ENCODE results near the gene TIE1. TPM values are rescaled to one million over a fixed set of nuclear protein-coding genes. Genes with fewer than 3 reads are reported as not detected.
A peak's percentile ranks its signal among the peaks of the same experiment; 100 is the strongest.

Gene TIE1
- total RNA-seq, result 10 to 100 TPM in 2 of 4 donors, 1 to 10 TPM in 2; 8.2 to 29.7 (median 14.7) TPM
- 10 to 100 TPM in 2 of 3 donors, 1 to 10 TPM in 1; 9.2 to 19.7 (median 10.9) TPM for polyA plus RNA-seq
- long read RNA-seq, donor 1, partial matches to known transcripts, result 6 of 12 reads
- long read RNA-seq, donor 1, other reads (novel, unspliced or antisense), result 2 of 12 reads
- long read RNA-seq, donor 2, transcript TIE1-201 (23 exons, 3,882 nt), result major isoform, 8 of 13 reads
- long read RNA-seq, donor 2, partial matches to known transcripts, result 4 of 13 reads
- long read RNA-seq, donor 2, other reads (novel, unspliced or antisense), result 1 of 13 reads

DNA sequence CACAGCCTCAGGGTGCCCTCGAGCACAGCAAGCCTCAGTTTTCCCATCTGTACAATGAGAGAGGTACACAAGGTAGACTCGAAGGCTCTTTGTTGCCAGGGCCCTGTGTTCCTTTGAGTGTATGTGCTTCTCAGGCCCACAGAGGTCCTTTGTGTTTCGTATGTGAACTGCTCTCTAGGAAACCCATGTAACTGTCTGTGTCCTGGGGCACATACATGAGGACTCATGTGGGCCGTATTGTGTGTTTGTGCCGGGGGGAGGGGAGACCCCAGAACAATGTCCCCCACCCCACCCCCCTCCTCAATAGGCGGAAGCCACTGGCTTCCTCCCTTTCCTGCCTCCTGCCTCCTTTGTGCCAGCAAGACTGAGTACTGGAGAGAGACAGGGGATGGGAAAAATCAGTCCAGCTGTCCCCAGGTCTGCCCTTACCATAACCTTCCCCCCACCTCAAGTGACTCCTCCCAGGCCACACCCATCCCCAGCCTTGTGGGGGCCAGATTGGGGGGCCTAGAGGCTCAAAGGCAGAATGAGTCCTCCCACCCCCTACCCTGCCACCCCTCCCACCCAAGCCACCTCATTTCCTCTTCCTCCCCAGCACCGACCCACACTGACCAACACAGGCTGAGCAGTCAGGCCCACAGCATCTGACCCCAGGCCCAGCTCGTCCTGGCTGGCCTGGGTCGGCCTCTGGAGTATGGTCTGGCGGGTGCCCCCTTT is at the start of gene TIE1:
TIE1 (plus strand) TSS at position 605 of the 717 bp plus-strand sequence; CDS start at position 695, 90 bp downstream.
- ATAC-seq, result peak; percentile 21 to 62 (median 52)

DNA sequence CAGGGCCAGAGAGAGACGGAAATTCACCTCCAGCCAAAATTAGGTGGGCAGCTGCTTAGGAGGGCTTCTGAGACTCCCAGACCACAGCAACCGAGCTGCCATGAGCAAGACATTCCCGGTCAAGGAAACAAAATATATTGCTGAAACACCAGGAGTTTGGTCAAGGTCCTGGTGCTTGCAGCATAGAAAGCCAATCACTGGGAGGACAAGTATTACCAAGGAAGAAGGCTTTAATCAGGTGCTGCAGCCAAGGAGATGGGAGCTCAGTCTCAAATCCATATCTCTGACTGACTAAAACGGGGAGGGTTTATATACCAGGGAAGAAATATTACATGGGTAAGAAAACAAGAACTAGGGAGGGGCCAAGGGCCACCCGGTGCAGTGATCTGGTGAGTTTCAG is 49.8 kb upstream of the TIE1 start:
- H3K4me1 ChIP-seq, result no peaks in the 10 kb centered on the region
- TF ChIP-seq, protein P1, sequence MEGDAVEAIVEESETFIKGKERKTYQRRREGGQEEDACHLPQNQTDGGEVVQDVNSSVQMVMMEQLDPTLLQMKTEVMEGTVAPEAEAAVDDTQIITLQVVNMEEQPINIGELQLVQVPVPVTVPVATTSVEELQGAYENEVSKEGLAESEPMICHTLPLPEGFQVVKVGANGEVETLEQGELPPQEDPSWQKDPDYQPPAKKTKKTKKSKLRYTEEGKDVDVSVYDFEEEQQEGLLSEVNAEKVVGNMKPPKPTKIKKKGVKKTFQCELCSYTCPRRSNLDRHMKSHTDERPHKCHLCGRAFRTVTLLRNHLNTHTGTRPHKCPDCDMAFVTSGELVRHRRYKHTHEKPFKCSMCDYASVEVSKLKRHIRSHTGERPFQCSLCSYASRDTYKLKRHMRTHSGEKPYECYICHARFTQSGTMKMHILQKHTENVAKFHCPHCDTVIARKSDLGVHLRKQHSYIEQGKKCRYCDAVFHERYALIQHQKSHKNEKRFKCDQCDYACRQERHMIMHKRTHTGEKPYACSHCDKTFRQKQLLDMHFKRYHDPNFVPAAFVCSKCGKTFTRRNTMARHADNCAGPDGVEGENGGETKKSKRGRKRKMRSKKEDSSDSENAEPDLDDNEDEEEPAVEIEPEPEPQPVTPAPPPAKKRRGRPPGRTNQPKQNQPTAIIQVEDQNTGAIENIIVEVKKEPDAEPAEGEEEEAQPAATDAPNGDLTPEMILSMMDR (IDR thresholded peaks at IDR 0.05), result no peak
- peaks cover 0 to 6% (median 0%) of the 10 kb centered on the region in 3 donors for H3K27me3 ChIP-seq (ENCODE audit: insufficient read depth in 3 of 3, low read length in 2 of 3)
- 81 to 85% (median 84%) methylated on average over 5 of the region's 5 CpGs for WGBS, 3 donors
- DNase-seq (no peak), ATAC-seq (no peak)
- no peak overlapping the region for H3K4me3 ChIP-seq
- no peaks in the 10 kb centered on the region for H3K36me3 ChIP-seq (ENCODE audit: insufficient read depth in 1 of 2, low read depth in 1 of 2)
- intact Hi-C loops (cut with DNase I), result no loop called here
- no peak overlapping the region for H3K27ac ChIP-seq
- H3K9me3 ChIP-seq, result no peaks in the 10 kb centered on the region

More for the DNA sequence above, at the start of gene TIE1:
- intact Hi-C loops (cut with DNase I), result loop anchor here in 1 of 2 donors (5.0 kb wide), 1 partner anchor 63 kb away; no protein-coding TSS in a partner anchor
- peak within 1 kb of the TSS; percentile 53 for H3K27ac ChIP-seq
- H3K27me3 ChIP-seq (ENCODE audit: insufficient read depth in 3 of 3, low read length in 2 of 3), result no peaks in the 10 kb centered on the region
- H3K4me3 ChIP-seq, result peak within 1 kb of the TSS; percentile 54
- TF ChIP-seq, protein P1 (IDR thresholded peaks at IDR 0.05), result no peak
- H3K9me3 ChIP-seq, result no peaks in the 10 kb centered on the region
- WGBS, 3 donors, result 66 to 78% (median 75%) methylated on average over 10 of the region's 10 CpGs
- H3K4me1 ChIP-seq, result peaks cover 12% of the 10 kb centered on the region
- H3K36me3 ChIP-seq (ENCODE audit: insufficient read depth in 1 of 2, low read depth in 1 of 2), result no peaks in the 10 kb centered on the region
- DNase-seq, result peak in 1 of 2 donors; percentile 31

DNA sequence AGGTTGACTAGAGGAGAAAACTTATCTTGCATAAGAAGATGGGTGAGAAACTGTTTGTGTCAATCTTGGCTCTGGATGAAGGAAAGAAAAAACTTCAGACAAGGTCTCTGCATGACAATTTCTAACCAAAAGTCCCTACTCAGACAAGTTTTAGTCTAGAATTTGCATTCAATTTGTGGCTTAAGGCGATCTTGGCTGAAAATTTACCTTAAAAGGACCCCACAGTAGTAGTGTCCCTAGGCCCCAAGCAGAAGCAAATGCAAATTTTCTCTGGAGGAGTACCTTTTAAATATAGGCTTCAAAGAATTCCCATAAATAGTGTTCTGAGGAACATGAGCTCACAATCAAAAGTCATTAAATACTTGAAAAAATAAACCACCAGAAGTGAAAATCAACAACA is 48.6 kb upstream of the TIE1 start:
- Histone ChIP-seq H3K4me1 (no peaks in the 10 kb centered on the region), H3K4me3 (no peak overlapping the region), H3K27ac (no peak overlapping the region), H3K9me3 (no peaks in the 10 kb centered on the region), H3K27me3 (ENCODE audit: insufficient read depth in 3 of 3, low read length in 2 of 3) (peaks cover 0 to 6% (median 0%) of the 10 kb centered on the region in 3 donors), H3K36me3 (ENCODE audit: insufficient read depth in 1 of 2, low read depth in 1 of 2) (no peaks in the 10 kb centered on the region)
- DNase-seq (no peak), ATAC-seq (no peak)
- 77 to 87% (median 83%) methylated on average over 1 of the region's 1 CpG for WGBS, 3 donors
- TF ChIP-seq, protein P1 (IDR thresholded peaks at IDR 0.05), result no peak
- intact Hi-C loops (cut with DNase I), result no loop called here

DNA sequence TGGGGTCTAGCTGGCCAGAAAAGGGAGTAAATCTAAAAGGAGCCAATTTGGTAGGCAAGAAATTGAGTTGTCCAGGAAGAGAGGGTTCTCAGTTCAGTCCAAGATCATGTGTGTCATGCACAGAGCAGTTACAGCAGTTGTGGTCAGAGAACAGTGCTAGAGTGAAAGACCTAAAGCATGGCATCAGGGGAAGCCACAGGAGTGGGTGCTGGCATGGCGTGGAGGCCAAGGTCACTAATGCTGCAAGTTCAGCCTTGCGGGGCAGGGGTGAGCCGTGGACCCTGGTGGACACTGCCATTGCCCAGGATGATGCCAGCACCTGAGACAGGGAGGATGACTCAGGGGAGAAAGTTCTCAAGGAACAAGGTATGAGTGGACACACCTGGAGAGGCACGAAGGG is 47.6 kb upstream of the TIE1 start:
- Histone ChIP-seq H3K36me3 (ENCODE audit: insufficient read depth in 1 of 2, low read depth in 1 of 2) (no peaks in the 10 kb centered on the region), H3K4me1 (no peaks in the 10 kb centered on the region), H3K27me3 (ENCODE audit: insufficient read depth in 3 of 3, low read length in 2 of 3) (peaks cover 0 to 6% (median 0%) of the 10 kb centered on the region in 3 donors), H3K27ac (no peak overlapping the region), H3K4me3 (no peak overlapping the region), H3K9me3 (no peaks in the 10 kb centered on the region)
- no peak for DNase-seq
- intact Hi-C loops (cut with DNase I), result no loop called here
- TF ChIP-seq, protein P1 (IDR thresholded peaks at IDR 0.05), result no peak
- ATAC-seq, result no peak
- WGBS, 3 donors, result 81 to 94% (median 92%) methylated on average over 4 of the region's 4 CpGs

Data from psoas muscle (tissue), 8 donors.